ENCODE measurements around the gene PREX1. TPM values are rescaled to one million over a fixed set of nuclear protein-coding genes. Genes with fewer than 3 reads are reported as not detected.

PREX1 gene
- total RNA-seq, 2 experiments from 2014 or later = 36.5 to 39.2 TPM

- Mint-ChIP-seq H3K27ac (no peak overlapping the region), H3K9me3 (ENCODE audit: low read depth) (no peaks in the 10 kb centered on the region), H3K4me3 (no peak overlapping the region), H3K27me3 (peaks cover 14% of the 10 kb centered on the region), H3K4me1 (no peaks in the 10 kb centered on the region), H3K36me3 (ENCODE audit: low read depth) (no peaks in the 10 kb centered on the region)
- intact Hi-C loops (cut with DNase I, micrococcal nuclease) = no loop called here
- ChIA-PET CTCF (interaction anchor here (0.7 kb wide), 1 partner anchor 32 kb away, joined by 3 read pairs; no protein-coding TSS in a partner anchor), POLR2A (no interaction called here)
- no peak for DNase-seq
- ATAC-seq = no peak
These were observed 242.5 kb downstream of the PREX1 start for GRCh38 chr20:48585061-48585870.

- peaks cover 14% of the 10 kb centered on the region for H3K27me3 Mint-ChIP-seq
- H3K4me1 Mint-ChIP-seq = no peaks in the 10 kb centered on the region
- intact Hi-C loops (cut with DNase I, micrococcal nuclease) = no loop called here
- H3K9me3 Mint-ChIP-seq (ENCODE audit: low read depth) = no peaks in the 10 kb centered on the region
- no peak for DNase-seq
- POLR2A ChIA-PET = no interaction called here
- ATAC-seq = no peak
- H3K27ac Mint-ChIP-seq = no peak overlapping the region
- no peak overlapping the region for H3K4me3 Mint-ChIP-seq
- CTCF ChIA-PET = no interaction called here
- H3K36me3 Mint-ChIP-seq (ENCODE audit: low read depth) = no peaks in the 10 kb centered on the region
These were observed 243.3 kb downstream of the PREX1 start for GRCh38 chr20:48584391-48585060.

DNA sequence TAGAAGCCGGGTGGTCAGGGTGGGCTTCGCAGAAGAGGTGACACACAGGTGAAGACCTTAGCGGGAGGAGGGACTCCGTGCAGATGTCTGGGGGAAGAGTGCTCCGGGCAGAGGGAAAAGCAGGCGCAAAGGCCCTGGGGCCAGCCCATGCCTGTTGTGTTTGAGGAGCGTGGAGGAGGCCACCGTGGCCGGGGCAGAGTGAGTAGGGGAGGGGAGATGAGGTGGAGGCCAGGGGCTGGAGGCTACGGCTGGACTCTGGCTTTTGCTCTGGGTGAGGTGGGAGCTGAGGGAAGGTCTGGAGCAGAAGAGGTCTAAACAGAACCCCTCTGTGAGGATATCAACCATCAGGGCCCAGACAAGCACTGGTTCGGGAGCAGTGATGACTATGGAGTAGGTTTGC, 244.0 kb downstream of the PREX1 start:
- ATAC-seq = no peak
- peaks cover 14% of the 10 kb centered on the region for H3K27me3 Mint-ChIP-seq
- no peaks in the 10 kb centered on the region for H3K9me3 Mint-ChIP-seq (ENCODE audit: low read depth)
- H3K4me1 Mint-ChIP-seq = no peaks in the 10 kb centered on the region
- intact Hi-C loops (cut with DNase I, micrococcal nuclease) = no loop called here
- CTCF ChIA-PET = no interaction called here
- POLR2A ChIA-PET = no interaction called here
- DNase-seq = no peak
- H3K27ac Mint-ChIP-seq = no peak overlapping the region
- no peak overlapping the region for H3K4me3 Mint-ChIP-seq
- no peaks in the 10 kb centered on the region for H3K36me3 Mint-ChIP-seq (ENCODE audit: low read depth)

DNA sequence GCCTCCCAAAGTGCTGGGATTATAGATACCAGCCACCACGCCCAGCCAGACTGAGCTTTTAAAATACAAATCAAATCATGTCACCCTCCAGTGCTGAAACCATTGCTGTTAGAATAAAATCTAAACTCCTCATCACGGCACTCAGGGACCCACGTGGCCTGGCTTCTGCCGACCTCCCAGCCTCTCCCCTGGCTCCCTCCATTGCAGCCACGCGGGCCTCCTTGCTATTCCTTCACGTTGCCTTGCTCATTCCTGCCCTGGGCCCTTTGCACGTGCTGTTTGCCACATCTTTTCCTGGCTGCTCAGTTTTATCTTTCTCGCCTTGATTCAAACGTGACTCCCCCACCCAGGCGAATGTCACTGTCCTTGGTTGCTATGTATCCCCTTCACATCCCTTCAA, 244.6 kb downstream of the PREX1 start:
- intact Hi-C loops (cut with DNase I, micrococcal nuclease) = no loop called here
- no peaks in the 10 kb centered on the region for H3K36me3 Mint-ChIP-seq (ENCODE audit: low read depth)
- no peak overlapping the region for H3K4me3 Mint-ChIP-seq
- ATAC-seq = no peak
- H3K27me3 Mint-ChIP-seq = peaks cover 14% of the 10 kb centered on the region
- H3K9me3 Mint-ChIP-seq (ENCODE audit: low read depth) = no peaks in the 10 kb centered on the region
- no peaks in the 10 kb centered on the region for H3K4me1 Mint-ChIP-seq
- ChIA-PET POLR2A (no interaction called here), CTCF (interaction anchor here (1.2 kb wide), 1 partner anchor 74 kb away, joined by 3 read pairs; no protein-coding TSS in a partner anchor)
- H3K27ac Mint-ChIP-seq = no peak overlapping the region
- DNase-seq = no peak

- no peak overlapping the region for H3K4me3 Mint-ChIP-seq
- no peaks in the 10 kb centered on the region for H3K36me3 Mint-ChIP-seq (ENCODE audit: low read depth)
- DNase-seq = no peak
- no peaks in the 10 kb centered on the region for H3K4me1 Mint-ChIP-seq
- ChIA-PET POLR2A (no interaction called here), CTCF (interaction anchor here (1.2 kb wide), 1 partner anchor 75 kb away, joined by 3 read pairs; no protein-coding TSS in a partner anchor)
- peaks cover 14% of the 10 kb centered on the region for H3K27me3 Mint-ChIP-seq
- no peak overlapping the region for H3K27ac Mint-ChIP-seq
- no peaks in the 10 kb centered on the region for H3K9me3 Mint-ChIP-seq (ENCODE audit: low read depth)
- intact Hi-C loops (cut with DNase I, micrococcal nuclease) = no loop called here
- no peak for ATAC-seq
These were observed 245.2 kb downstream of the PREX1 start for GRCh38 chr20:48582673-48582985.

DNA sequence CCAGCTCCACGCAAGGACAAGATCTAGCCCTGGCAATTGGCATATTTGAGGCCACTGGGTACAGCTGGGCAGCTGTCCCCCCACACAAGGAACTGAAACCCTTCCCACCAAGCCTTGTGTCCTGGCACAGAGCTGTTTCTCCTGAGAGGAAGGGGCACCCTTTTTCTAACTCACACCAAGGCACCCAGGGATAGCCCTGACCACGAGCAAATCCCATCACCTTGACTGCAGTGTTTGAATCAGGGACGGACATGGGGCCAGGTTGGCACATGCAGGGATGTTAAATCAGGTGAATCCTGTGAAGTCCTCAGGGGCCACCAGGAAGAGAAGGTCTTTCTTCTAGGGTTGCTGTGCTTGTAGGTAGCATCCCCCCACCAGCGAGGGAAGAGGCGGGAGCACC, 246.6 kb downstream of the PREX1 start:
- Mint-ChIP-seq H3K4me1 (no peaks in the 10 kb centered on the region), H3K4me3 (no peak overlapping the region), H3K27me3 (peaks cover 9% of the 10 kb centered on the region), H3K9me3 (ENCODE audit: low read depth) (no peaks in the 10 kb centered on the region), H3K27ac (no peak overlapping the region), H3K36me3 (ENCODE audit: low read depth) (no peaks in the 10 kb centered on the region)
- intact Hi-C loops (cut with DNase I, micrococcal nuclease) = no loop called here
- DNase-seq = no peak
- ChIA-PET POLR2A (no interaction called here), CTCF (no interaction called here)
- ATAC-seq = no peak

DNA sequence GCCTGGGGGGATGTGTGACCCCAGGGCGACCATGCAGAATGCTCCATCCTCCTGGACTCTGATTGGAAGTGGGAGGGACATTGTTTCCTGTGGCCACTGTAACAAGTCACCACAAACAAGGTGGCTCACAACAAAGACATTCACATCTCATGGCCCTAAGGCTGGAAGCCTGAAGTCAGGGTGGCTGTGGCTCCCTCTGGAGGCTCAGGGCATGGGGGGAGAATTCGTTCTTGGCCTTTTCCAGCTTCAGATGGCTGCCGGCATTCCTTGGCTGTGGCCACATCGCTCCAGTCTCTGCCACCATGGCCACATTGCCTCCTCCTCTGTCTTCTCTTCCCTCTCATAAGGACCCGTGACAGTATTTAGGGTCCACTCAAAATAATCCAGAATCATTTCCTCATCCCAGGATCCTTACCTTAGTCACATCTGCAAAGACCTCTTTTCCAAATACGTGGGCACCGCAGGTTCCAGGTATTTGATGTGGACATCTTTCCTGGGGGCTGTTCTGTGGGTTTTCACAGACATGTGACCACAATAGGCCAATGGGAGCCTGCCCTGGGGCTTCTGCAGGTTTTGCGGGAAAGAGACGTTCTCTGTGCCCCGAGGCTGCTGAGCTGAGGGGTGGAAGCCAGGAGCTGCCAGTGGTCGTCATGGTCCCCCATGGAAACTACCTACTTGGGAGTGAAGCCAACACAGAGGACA, 249.3 kb downstream of the PREX1 start:
- ChIA-PET POLR2A (no interaction called here), CTCF (no interaction called here)

DNA sequence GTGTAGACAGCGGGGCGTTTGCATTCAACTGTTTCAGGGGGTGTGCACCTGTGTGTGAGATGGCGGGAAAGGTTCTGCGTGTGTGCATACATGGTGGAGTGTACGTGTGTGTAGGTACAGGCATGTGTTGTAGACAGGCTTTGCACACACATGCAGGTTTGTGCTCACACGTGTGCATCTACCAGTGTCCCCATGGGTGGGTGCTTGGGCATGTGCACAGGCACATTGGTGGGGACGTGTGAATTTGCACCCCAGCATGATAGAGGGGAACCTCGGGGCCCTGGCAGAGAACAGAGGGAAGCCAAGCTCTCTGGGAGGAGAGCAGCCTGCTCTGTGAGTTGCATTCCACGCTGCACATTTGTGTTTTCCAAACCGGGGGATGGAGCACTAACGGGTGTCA, 250.2 kb downstream of the PREX1 start:
- intact Hi-C loops (cut with DNase I, micrococcal nuclease) = no loop called here
- ATAC-seq (no peak), DNase-seq (no peak)
- H3K4me3 Mint-ChIP-seq = no peak overlapping the region
- H3K36me3 Mint-ChIP-seq (ENCODE audit: low read depth) = no peaks in the 10 kb centered on the region
- H3K27me3 Mint-ChIP-seq = peaks cover 2% of the 10 kb centered on the region
- H3K9me3 Mint-ChIP-seq (ENCODE audit: low read depth) = no peaks in the 10 kb centered on the region
- no peak overlapping the region for H3K27ac Mint-ChIP-seq
- no peaks in the 10 kb centered on the region for H3K4me1 Mint-ChIP-seq
- ChIA-PET POLR2A (no interaction called here), CTCF (interaction anchor here (0.7 kb wide), 1 partner anchor 43 kb away, joined by 3 read pairs; no protein-coding TSS in a partner anchor)

More for the DNA sequence above, 249.3 kb downstream of the PREX1 start:
- H3K4me1 Mint-ChIP-seq = no peaks in the 10 kb centered on the region
- no peaks in the 10 kb centered on the region for H3K36me3 Mint-ChIP-seq (ENCODE audit: low read depth)
- peaks cover 2% of the 10 kb centered on the region for H3K27me3 Mint-ChIP-seq
- DNase-seq (no peak), ATAC-seq (no peak)
- no peaks in the 10 kb centered on the region for H3K9me3 Mint-ChIP-seq (ENCODE audit: low read depth)
- intact Hi-C loops (cut with DNase I, micrococcal nuclease) = no loop called here
- H3K27ac Mint-ChIP-seq = no peak overlapping the region
- no peak overlapping the region for H3K4me3 Mint-ChIP-seq

DNA sequence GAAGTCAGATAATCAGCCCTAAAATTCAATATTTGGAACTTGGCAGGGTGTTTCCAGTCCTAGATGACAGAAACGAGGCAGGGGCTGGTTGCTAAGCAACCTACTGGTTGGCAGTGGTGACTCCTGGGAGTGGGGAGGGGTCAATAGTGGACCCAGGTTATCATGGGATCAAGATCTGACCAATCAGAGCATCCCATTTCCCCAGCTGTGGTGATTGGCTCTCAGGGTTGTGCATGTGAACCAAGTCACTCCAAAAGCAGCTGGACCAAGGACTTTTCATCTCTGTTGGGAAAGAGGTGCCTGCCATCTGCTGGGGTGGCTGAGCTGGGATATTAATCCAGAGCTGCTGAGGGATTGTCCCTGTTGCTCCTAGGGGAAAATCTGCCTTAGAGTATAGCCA, 253.4 kb downstream of the PREX1 start:
- H3K27ac Mint-ChIP-seq = no peak overlapping the region
- no peaks in the 10 kb centered on the region for H3K9me3 Mint-ChIP-seq (ENCODE audit: low read depth)
- intact Hi-C loops (cut with DNase I, micrococcal nuclease) = no loop called here
- ATAC-seq (no peak), DNase-seq (no peak)
- no peaks in the 10 kb centered on the region for H3K36me3 Mint-ChIP-seq (ENCODE audit: low read depth)
- H3K27me3 Mint-ChIP-seq = no peaks in the 10 kb centered on the region
- no peaks in the 10 kb centered on the region for H3K4me1 Mint-ChIP-seq
- CTCF ChIA-PET = no interaction called here
- POLR2A ChIA-PET = no interaction called here
- H3K4me3 Mint-ChIP-seq = no peak overlapping the region

Other genes with a start within 250 kb of the PREX1 start
- 10 to 100 TPM; 19.3 to 20.5 TPM for gene ARFGEF2, start 93.7 kb upstream of the PREX1 start, total RNA-seq
- 100 to 1,000 TPM; 119 to 126 TPM for gene CSE1L, start 218.3 kb upstream of the PREX1 start, total RNA-seq